ENCODE results near the gene TRPC6. TPM values are rescaled to one million over a fixed set of nuclear protein-coding genes. Genes with fewer than 3 reads are reported as not detected.

Gene TRPC6
- total and polyA plus RNA-seq, 2 of the 8 experiments (the other 6 are each of a cell fraction or from before 2014, with no cell fraction given) = 0.26 to 0.39 TPM

DNA sequence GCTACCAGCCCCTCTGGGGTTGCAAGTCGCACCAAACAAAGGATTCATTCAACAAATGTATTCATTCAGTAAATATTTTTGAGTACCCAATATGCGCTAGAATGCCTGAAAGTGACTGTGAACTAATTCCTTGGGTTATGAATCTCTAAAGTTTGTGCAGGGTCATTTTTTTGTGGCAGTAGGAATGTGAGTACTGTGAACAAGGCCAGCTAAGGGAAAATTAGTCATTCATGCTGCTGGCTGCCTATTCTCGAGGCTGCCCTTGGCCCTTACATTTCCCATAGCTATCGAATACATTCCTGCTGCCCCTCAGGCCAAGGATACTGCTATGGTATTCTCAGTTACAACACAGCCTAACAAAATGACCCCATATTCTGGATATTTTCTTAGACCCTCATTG, 141.6 kb downstream of the TRPC6 start (continued):
- TF ChIP-seq RNF2 (IDR thresholded peaks at IDR 0.05; ENCODE audit: borderline replicate concordance, low read depth, low read length, missing control alignments, poor library complexity, severe bottlenecking) (no peak), YY1 (IDR thresholded peaks at IDR 0.05; ENCODE audit: low read depth, low read length) (no peak), BRCA1 (IDR thresholded peaks at IDR 0.05; ENCODE audit: low read depth, low read length) (no peak), CTBP2 (IDR thresholded peaks at IDR 0.05; ENCODE audit: borderline replicate concordance, insufficient read depth, insufficient read length, low read length) (no peak), PHF8 (conservative IDR thresholded peaks at IDR 0.05; ENCODE audit: low read depth, low read length) (no peak)
